ENCODE data around the gene MALL. TPM values are rescaled to one million over a fixed set of nuclear protein-coding genes. Genes with fewer than 3 reads are reported as not detected.

The MALL gene
- total and polyA plus RNA-seq, 12 donors, result 6.8 to 43.6 (median 11.4) TPM

DNA sequence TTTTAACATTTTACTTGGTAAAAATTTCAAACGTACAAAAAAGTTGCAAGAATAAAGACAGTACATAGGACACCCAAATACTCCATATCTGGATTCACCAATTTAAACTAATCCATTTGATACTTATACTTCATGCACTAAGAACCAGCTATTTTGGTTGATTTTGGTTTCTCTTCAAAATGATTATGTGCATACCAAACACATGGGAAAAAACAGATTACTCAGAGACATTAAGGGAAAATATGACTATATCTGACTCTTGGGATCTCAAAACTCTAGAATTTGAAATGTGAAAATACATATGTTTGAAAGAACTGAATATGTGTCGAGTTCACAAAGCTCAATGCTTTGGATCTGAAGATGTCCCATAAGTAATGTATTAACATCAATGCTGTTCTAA lies 15.5 kb upstream of the MALL start:
- ATAC-seq, result no peak
- Histone ChIP-seq H3K4me3 (no peak overlapping the region), H3K27me3 (no peaks in the 10 kb centered on the region), H3K36me3 (peaks cover 0 to 19% (median 0%) of the 10 kb centered on the region in 9 donors), H3K9me3 (peaks cover 0 to 27% (median 8%) of the 10 kb centered on the region in 11 donors), H3K27ac (no peak overlapping the region), H3K4me1 (no peaks in the 10 kb centered on the region)
- DNase-seq, result no peak
- intact Hi-C loops (cut with DNase I), result no loop called here
- TF ChIP-seq, protein P1, sequence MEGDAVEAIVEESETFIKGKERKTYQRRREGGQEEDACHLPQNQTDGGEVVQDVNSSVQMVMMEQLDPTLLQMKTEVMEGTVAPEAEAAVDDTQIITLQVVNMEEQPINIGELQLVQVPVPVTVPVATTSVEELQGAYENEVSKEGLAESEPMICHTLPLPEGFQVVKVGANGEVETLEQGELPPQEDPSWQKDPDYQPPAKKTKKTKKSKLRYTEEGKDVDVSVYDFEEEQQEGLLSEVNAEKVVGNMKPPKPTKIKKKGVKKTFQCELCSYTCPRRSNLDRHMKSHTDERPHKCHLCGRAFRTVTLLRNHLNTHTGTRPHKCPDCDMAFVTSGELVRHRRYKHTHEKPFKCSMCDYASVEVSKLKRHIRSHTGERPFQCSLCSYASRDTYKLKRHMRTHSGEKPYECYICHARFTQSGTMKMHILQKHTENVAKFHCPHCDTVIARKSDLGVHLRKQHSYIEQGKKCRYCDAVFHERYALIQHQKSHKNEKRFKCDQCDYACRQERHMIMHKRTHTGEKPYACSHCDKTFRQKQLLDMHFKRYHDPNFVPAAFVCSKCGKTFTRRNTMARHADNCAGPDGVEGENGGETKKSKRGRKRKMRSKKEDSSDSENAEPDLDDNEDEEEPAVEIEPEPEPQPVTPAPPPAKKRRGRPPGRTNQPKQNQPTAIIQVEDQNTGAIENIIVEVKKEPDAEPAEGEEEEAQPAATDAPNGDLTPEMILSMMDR (IDR thresholded peaks at IDR 0.05), result no peak
- WGBS, 2 donors, result 87 to 92% methylated on average over 2 of the region's 2 CpGs

GRCh38 chr2:110130757-110131156 lies 15.1 kb upstream of the MALL start:
- H3K4me1 ChIP-seq, result no peaks in the 10 kb centered on the region
- H3K27ac ChIP-seq, result no peak overlapping the region
- TF ChIP-seq, protein P1 (IDR thresholded peaks at IDR 0.05), result no peak
- H3K9me3 ChIP-seq, result peaks cover 0 to 27% (median 8%) of the 10 kb centered on the region in 11 donors
- ATAC-seq (no peak), DNase-seq (no peak)
- no peak overlapping the region for H3K4me3 ChIP-seq
- intact Hi-C loops (cut with DNase I), result no loop called here
- peaks cover 0 to 19% (median 0%) of the 10 kb centered on the region in 9 donors for H3K36me3 ChIP-seq
- no peaks in the 10 kb centered on the region for H3K27me3 ChIP-seq
- 94 to 97% methylated on average over 2 of the region's 2 CpGs for WGBS, 2 donors

DNA sequence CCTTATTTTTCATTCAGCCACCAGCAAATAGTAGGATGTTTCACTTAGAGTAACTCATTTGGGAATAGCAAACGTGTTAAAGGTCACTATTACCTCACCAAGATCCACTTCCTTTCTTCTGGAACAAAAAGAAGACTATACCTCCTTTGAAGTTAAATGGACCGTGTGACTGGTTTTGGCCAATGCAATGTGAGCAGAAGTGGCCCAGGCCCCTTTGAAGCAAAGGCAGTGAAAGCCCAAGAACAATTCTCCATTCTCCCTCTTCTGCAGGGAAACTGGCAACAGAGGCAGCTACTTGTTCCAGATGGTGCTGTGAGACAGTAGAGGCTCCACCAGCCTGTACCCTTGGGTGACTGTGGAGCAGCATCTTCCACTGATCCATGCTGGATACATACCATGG lies 11.3 kb upstream of the MALL start:
- H3K4me3 ChIP-seq, result no peak overlapping the region
- intact Hi-C loops (cut with DNase I), result no loop called here
- TF ChIP-seq, protein P1 (IDR thresholded peaks at IDR 0.05), result no peak
- no peaks in the 10 kb centered on the region for H3K4me1 ChIP-seq
- no peak for DNase-seq
- no peak overlapping the region for H3K27ac ChIP-seq
- no peak for ATAC-seq
- peaks cover 0 to 7% (median 0%) of the 10 kb centered on the region in 9 donors for H3K36me3 ChIP-seq
- H3K27me3 ChIP-seq, result no peaks in the 10 kb centered on the region
- WGBS, 2 donors, result 55 to 79% methylated on average over 2 of the region's 2 CpGs
- no peaks in the 10 kb centered on the region for H3K9me3 ChIP-seq

- TF ChIP-seq, protein P1 (IDR thresholded peaks at IDR 0.05), result no peak
- H3K4me3 ChIP-seq, result no peak overlapping the region
- 69 to 76% methylated on average over 4 of the region's 4 CpGs for WGBS, 2 donors
- no peak for ATAC-seq
- H3K27me3 ChIP-seq, result no peaks in the 10 kb centered on the region
- H3K4me1 ChIP-seq, result peaks cover 0 to 7% (median 0%) of the 10 kb centered on the region in 9 donors
- no peaks in the 10 kb centered on the region for H3K9me3 ChIP-seq
- DNase-seq, result no peak
- intact Hi-C loops (cut with DNase I), result no loop called here
- no peak overlapping the region for H3K27ac ChIP-seq
- peaks cover 0 to 7% (median 0%) of the 10 kb centered on the region in 9 donors for H3K36me3 ChIP-seq
Measured at GRCh38 chr2:110126086-110126773, 10.6 kb upstream of the MALL start.
